NCI-H2171 treated with DMSO at 0.1 percent for 48 hours (cell line): Measurements from ENCODE around the gene ATP2C2.
A peak's percentile ranks its signal among the peaks of the same experiment; 100 is the strongest.
"Not testable (repeated sequence)": the region's sequence is repeated elsewhere in the genome, so short reads cannot be mapped to it uniquely, and the experiment has no call there.

Experiments
- DNase-seq: peaks from one replicate; lab custom pipeline; 2025; lab: John Stamatoyannopoulos, UW

ATP2C2 gene

GRCh38 chr16:84339766-84340165, 28.6 kb upstream of the ATP2C2 start:
- DNase-seq, result no peak

GRCh38 chr16:84340325-84341040, 27.9 kb upstream of the ATP2C2 start:
- DNase-seq, result peak; percentile 20

- peak; percentile 48 for DNase-seq
Observed at GRCh38 chr16:84341528-84342295, 26.6 kb upstream of the ATP2C2 start.

DNA sequence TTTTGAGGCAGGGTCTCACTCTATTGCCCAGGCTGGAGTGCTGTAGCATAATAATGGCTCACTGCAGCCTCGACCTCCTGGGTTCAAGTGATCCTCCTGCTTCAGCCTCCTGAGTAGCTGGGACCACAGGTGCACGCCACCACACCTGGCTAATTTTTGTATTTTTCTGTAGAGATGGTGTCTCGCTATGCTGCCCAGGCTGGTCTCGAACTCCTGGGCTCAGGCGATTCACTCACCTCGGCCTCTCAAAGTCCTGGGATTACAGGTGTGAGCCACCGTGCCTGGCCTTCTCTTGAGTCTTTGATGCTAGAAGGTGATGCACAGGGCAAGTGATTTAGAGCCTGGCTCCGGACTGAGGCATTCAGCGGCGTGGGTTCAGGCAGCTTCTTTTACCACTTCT, 24.5 kb upstream of the ATP2C2 start:
- not testable (repeated sequence) for DNase-seq

GRCh38 chr16:84344781-84345180, 23.6 kb upstream of the ATP2C2 start:
- DNase-seq, result no peak

DNA sequence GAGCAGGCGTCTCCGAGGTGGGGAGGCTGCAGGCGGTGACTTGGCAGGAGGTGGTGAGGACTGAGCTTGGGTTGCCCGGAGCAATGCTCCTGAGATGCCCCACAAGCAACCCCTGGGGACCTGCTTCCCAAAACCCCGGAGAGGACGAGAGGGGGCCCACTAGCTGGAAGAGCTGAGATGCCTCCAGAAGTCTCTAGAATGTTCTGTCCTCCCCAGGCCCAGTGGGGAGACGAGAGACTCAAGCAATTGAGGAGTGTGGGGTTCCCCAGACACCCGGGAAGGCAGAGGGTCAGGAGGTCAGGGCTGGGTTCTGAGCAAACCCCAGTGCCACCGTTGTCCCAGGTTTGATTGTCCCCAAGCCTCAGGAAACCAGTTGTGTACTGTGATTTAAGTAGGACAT, 21.2 kb upstream of the ATP2C2 start:
- no peak for DNase-seq

- DNase-seq, result no peak
Observed at GRCh38 chr16:84348386-84348888, 19.9 kb upstream of the ATP2C2 start.

GRCh38 chr16:84349862-84350684, 18.3 kb upstream of the ATP2C2 start:
- no peak for DNase-seq

DNA sequence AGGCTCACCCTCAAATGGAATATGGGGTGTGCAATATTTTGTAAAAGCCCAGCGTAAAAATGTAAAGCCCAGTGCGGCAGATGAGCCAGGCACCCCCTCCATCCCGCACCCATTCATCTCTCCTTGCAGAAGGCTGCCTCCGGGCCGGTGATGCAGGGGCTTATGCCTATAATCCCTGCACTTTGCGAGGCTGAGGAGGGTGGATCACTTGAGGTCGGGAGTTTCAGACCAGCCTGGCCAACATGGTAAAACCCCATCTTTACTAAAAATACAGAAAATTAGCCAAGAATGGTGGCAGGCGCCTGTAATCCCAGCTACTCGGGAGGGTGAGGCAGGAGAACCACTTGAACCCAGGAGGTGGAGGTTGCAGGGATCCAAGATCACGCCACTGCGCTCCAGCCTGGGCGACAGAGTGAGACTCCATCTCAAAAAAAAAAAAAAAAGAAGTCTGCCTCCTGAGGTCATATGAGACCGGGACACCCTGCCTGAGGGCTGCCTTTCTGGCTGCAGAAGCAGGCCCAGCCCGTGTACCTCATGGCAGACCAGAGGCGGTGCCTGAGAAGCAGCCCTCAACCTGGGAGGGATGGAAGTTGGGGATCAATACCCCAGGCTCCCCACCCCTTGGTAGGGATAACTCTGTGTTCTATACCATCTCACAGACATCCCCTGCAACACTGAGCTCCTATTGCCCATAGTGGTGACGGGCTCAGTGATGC, 17.5 kb upstream of the ATP2C2 start:
- no peak for DNase-seq

DNA sequence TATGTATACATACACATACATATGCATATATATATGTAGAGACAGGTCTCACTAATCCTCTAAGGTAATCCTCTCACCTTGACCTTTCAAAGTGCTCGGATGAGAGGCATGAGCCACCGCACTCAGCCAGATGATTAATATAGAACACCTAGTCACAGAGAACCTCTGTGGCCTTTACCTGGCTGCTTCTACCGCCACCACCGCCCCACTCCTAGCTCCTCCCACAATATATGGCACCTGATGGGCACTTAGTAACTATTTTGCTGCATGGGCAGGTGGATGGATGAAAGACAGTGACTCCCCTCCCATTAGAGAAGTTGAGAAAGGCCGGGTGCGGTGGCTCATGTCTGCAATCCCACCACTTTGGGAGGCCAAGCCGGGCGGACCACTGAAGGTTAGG, 16.7 kb upstream of the ATP2C2 start:
- DNase-seq, result no peak

DNA sequence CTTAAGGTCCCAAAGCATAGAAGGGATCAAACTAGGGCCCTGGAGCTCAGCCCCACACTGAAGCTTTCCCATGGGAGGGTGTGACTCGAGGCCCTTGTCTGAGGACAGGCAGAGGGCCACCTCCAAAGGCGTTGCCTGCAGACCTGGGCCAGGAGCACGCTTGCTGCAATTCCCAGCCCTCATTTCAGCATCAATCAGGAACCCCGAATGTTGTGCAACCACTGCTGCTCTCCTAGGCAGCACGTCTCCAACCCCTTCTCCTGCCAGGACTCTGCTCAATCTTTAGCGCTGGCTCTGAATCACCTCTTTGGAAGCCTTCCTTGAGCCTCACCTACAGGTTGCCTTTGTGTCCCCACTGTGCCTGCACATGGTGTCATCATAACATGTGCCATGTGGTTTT, 14.0 kb upstream of the ATP2C2 start:
- no peak for DNase-seq

- DNase-seq, result no peak
Observed at GRCh38 chr16:84355149-84355548, 13.2 kb upstream of the ATP2C2 start.

DNA sequence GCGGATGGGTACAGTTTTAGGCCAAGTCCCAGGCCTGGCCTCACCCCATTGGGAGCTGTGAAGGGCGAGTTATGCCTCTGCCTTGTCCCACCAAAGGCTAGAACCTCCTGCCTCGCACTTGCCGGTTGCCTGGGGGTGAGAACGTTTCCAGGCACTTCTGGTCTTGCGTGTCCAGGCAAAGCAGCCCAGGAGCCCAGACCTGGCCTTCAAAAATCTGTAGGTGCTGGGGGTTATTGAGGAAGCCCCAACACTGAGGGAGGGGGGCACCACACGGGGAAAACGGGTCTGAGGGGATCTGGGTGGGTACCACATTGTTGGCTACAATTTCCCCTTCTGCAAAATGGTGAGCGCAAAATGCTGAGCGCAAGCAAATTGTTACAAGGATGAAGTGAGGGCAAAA, 12.2 kb upstream of the ATP2C2 start:
- DNase-seq, result no peak

GRCh38 chr16:84356591-84357116, 11.7 kb upstream of the ATP2C2 start:
- no peak for DNase-seq

GRCh38 chr16:84357191-84357651, 11.1 kb upstream of the ATP2C2 start:
- no peak for DNase-seq

GRCh38 chr16:84358601-84359295, 9.6 kb upstream of the ATP2C2 start:
- no peak for DNase-seq

- DNase-seq, result no peak
Observed at GRCh38 chr16:84359326-84359725, 9.0 kb upstream of the ATP2C2 start.

GRCh38 chr16:84360170-84360569, 8.2 kb upstream of the ATP2C2 start:
- no peak for DNase-seq

- no peak for DNase-seq
Observed at GRCh38 chr16:84360748-84361147, 7.6 kb upstream of the ATP2C2 start.

GRCh38 chr16:84361546-84361945, 6.8 kb upstream of the ATP2C2 start:
- no peak for DNase-seq

GRCh38 chr16:84362471-84362941, 5.8 kb upstream of the ATP2C2 start:
- peak; percentile 62 for DNase-seq
